ENCODE results near the gene CXCR5.

GRCh38 chr11:118913411-118914125, 29.9 kb downstream of the CXCR5 start:
- no peak for TF ChIP-seq CTCF (IDR thresholded peaks at IDR 0.05)
- no peak for TF ChIP-seq POLR2AphosphoS5 (IDR thresholded peaks at IDR 0.05)
- TF ChIP-seq POLR2A (IDR thresholded peaks at IDR 0.05): no peak
